ENCODE measurements around the gene SMCO1.

- TF ChIP-seq CTCF (IDR thresholded peaks at IDR 0.05; ENCODE audit: extremely low read depth in 1 of 2, insufficient read depth in 1 of 2, low read depth in 1 of 2, low read length in 2 of 2): no peak
- no peak for TF ChIP-seq MAX (IDR thresholded peaks at IDR 0.05; ENCODE audit: insufficient read depth, insufficient read length)
- no peak for TF ChIP-seq POLR2AphosphoS5 (IDR thresholded peaks at IDR 0.05; ENCODE audit: insufficient read depth, low read depth, low read length)
- no peak for TF ChIP-seq MYC (IDR thresholded peaks at IDR 0.05; ENCODE audit: low read depth, low read length)
- no peak for TF ChIP-seq POLR2A (IDR thresholded peaks at IDR 0.05; ENCODE audit: low read depth, low read length)
- TF ChIP-seq EZH2 (IDR thresholded peaks at IDR 0.05; ENCODE audit: borderline replicate concordance, low read depth, low read length, severe bottlenecking): no peak
- TF ChIP-seq JUN (IDR thresholded peaks at IDR 0.05; ENCODE audit: borderline replicate concordance, insufficient read depth, insufficient read length, low read depth): no peak
- TF ChIP-seq GATA2 (IDR thresholded peaks at IDR 0.05; ENCODE audit: insufficient read depth, insufficient read length, low read depth, low read length): no peak
Observed at GRCh38 chr3:196514913-196515621, at the start of gene SMCO1.

Measured in endothelial cell of umbilical vein (primary cell).